ENCODE measurements around the gene FGGY.

The FGGY gene

GRCh38 chr1:59393211-59394180, 96.6 kb downstream of the FGGY start:
- peak; percentile 81 for DNase-seq

GRCh38 chr1:59394706-59395425, 98.0 kb downstream of the FGGY start:
- DNase-seq, result no peak

- no peak for DNase-seq
These were observed 99.5 kb downstream of the FGGY start for GRCh38 chr1:59396387-59396786.

GRCh38 chr1:59397139-59397858, 100.4 kb downstream of the FGGY start:
- no peak for DNase-seq

GRCh38 chr1:59399642-59400041, 102.7 kb downstream of the FGGY start:
- DNase-seq, result no peak

- DNase-seq, result no peak
These were observed 104.7 kb downstream of the FGGY start for GRCh38 chr1:59401581-59401980.

- DNase-seq, result no peak
These were observed 107.9 kb downstream of the FGGY start for GRCh38 chr1:59404796-59405195.

GRCh38 chr1:59406437-59407164, 109.7 kb downstream of the FGGY start:
- no peak for DNase-seq

- DNase-seq, result no peak
These were observed 111.8 kb downstream of the FGGY start for GRCh38 chr1:59408608-59409240.

GRCh38 chr1:59409549-59409948, 112.7 kb downstream of the FGGY start:
- no peak for DNase-seq

- no peak for DNase-seq
These were observed 113.1 kb downstream of the FGGY start for GRCh38 chr1:59409986-59410385.

- no peak for DNase-seq
These were observed 113.6 kb downstream of the FGGY start for GRCh38 chr1:59410457-59410856.

- DNase-seq, result no peak
These were observed 114.3 kb downstream of the FGGY start for GRCh38 chr1:59411147-59411546.

- DNase-seq, result no peak
These were observed 115.9 kb downstream of the FGGY start for GRCh38 chr1:59412718-59413326.

- no peak for DNase-seq
These were observed 116.4 kb downstream of the FGGY start for GRCh38 chr1:59413327-59413720.

- DNase-seq, result no peak
These were observed 117.7 kb downstream of the FGGY start for GRCh38 chr1:59414406-59415133.

- DNase-seq, result no peak
These were observed 118.5 kb downstream of the FGGY start for GRCh38 chr1:59415286-59415850.

- DNase-seq, result no peak
These were observed 119.0 kb downstream of the FGGY start for GRCh38 chr1:59415881-59416280.

GRCh38 chr1:59417406-59417805, 120.5 kb downstream of the FGGY start:
- no peak for DNase-seq

GRCh38 chr1:59418363-59419144, 121.7 kb downstream of the FGGY start:
- DNase-seq, result no peak

All from NCI-H2227 treated with DMSO at 0.1 percent for 48 hours (cell line).